ENCODE data around the gene PPDPF. TPM values are rescaled to one million over a fixed set of nuclear protein-coding genes. Genes with fewer than 3 reads are reported as not detected.
A peak's percentile ranks its signal among the peaks of the same experiment; 100 is the strongest.

PPDPF gene
- total RNA-seq, 1 experiment from 2014 or later = 243 TPM

DNA sequence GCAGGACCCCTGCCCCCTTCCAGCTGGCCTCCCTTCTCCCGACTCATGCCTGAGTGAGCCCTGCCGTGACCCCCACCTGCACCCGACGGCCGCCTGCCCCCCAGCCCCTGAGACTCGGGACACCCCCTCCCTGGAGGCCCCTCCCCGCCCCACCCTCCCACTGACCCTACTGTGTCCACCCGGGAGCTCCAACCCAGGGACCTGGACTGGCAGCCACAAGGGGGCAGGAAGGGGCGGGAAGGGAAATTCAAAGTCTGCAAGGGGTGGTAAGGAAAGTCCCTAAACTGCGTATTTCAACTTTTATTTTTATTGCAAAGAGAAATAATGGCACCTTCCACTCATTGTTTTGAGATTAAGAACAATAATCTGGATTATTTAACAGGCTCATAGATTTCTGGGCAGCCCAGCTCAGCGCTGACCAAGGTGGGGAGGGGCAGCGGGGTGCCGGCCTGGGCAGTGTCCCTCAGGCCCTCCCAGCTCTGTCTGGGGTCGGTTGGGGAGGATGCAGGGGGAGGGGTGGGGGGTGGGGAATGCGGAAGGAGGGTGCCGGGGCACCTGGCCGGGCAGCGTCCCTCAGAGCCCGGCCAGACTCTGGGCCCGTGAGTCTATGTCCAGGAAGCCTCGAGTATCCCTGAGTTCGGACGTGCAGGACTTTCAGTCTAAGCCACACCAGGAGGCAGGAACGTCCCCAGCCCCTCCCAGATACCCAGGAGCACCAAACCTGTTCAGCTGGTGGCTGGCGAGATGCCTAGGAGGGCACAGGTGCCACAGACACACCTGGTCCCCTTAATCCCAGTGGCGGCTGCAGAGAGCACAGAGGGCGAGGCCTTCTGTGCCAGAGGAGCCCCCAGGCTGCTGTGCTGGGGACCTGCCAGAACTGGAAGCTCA is 17.9 kb downstream of the PPDPF start:
- Histone ChIP-seq H2AFZ (no peak overlapping the region), H3F3A (ENCODE audit: insufficient read depth, low read depth) (peaks cover 27% of the 10 kb centered on the region; the same call in 1 of the 2 replicates), H3K36me3 (ENCODE audit: low read depth) (no peaks in the 10 kb centered on the region), H4K20me1 (ENCODE audit: insufficient read depth) (no peaks in the 10 kb centered on the region), H3K9me2 (ENCODE audit: insufficient read depth) (no peaks in the 10 kb centered on the region), H3K79me2 (ENCODE audit: low read depth) (peaks cover 6% of the 10 kb centered on the region; the same call in 1 of the 2 replicates), H3K4me2 (peak overlapping the region; percentile 97), H3K4me1 (replicated peaks; ENCODE audit: insufficient read depth) (peaks cover 59% of the 10 kb centered on the region), H3K27ac (peak overlapping the region; percentile 90), H3K9me3 (ENCODE audit: insufficient read depth, low read depth) (no peaks in the 10 kb centered on the region), H3K27me3 (ENCODE audit: insufficient read depth, low read depth) (no peaks in the 10 kb centered on the region), H3K4me3 (peak overlapping the region; percentile 66)
- no TSS peak for BruUV-seq (replicated peaks)
- DNase-seq = peak; percentile 97 to 98
- TF ChIP-seq EZH2 (IDR thresholded peaks at IDR 0.05; ENCODE audit: low read depth) (no peak), CTCF (conservative IDR thresholded peaks at IDR 0.05) (peak; percentile 67; the same call in 1 of the 2 replicates)
- POLR2A ChIA-PET (ENCODE audit: unreplicated experiment) = interaction anchor here (0.5 to 1.8 kb wide), 10 partner anchors 13 to 1179 kb away, joined by 3 to 36 read pairs (median 4); partner anchors contain the start of genes DNAJC5, PPDPF and TPD52L2
- intact Hi-C loops (cut with micrococcal nuclease; ENCODE audit: unreplicated experiment) = loop anchor here (1.0 to 5.0 kb wide), 11 partner anchors 15 to 582 kb away; partner anchors contain the start of genes ARFRP1 and UCKL1
- CTCF ChIA-PET = interaction anchor here (0.6 to 3.0 kb wide), 24 partner anchors 14 to 581 kb away, joined by 3 to 43 read pairs (median 4); partner anchors contain the start of genes HELZ2, PRPF6, RTEL1 and SAMD10

DNA sequence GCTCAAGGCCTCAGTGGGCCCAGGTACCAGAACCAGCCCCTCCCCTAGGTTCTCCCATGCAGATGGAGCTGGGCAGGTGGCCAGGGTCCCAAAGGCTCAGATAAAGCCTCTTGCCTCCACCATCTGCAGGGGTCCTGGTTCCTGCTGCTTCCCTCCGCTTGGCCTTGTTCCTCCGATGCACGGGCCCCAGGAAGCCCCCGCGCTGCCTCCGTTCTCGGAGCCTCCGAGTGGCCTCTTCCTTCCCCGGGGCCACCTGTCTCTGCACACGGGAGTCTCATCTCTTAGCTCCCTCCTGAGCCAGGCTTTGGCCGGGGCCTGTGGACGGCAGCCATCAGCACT is 18.5 kb downstream of the PPDPF start:
- no peaks in the 10 kb centered on the region for H3K27me3 ChIP-seq (ENCODE audit: insufficient read depth, low read depth)
- H3K36me3 ChIP-seq (ENCODE audit: low read depth) = no peaks in the 10 kb centered on the region
- H3K4me1 ChIP-seq (replicated peaks; ENCODE audit: insufficient read depth) = peaks cover 59% of the 10 kb centered on the region
- H3K9me3 ChIP-seq (ENCODE audit: insufficient read depth, low read depth) = no peaks in the 10 kb centered on the region
- H3F3A ChIP-seq (ENCODE audit: insufficient read depth, low read depth) = peaks cover 29% of the 10 kb centered on the region; the same call in 1 of the 2 replicates
- no peaks in the 10 kb centered on the region for H4K20me1 ChIP-seq (ENCODE audit: insufficient read depth)
- DNase-seq = no peak
- H3K27ac ChIP-seq = peak overlapping the region; percentile 90
- no peak overlapping the region for H2AFZ ChIP-seq
- POLR2A ChIA-PET (ENCODE audit: unreplicated experiment) = interaction anchor here (0.5 to 1.1 kb wide), 4 partner anchors 18 to 501 kb away, joined by 3 to 36 read pairs (median 4); no protein-coding TSS in a partner anchor
- H3K4me3 ChIP-seq = peak overlapping the region; percentile 66; the same call in 1 of the 2 replicates
- peak overlapping the region; percentile 97 for H3K4me2 ChIP-seq
- intact Hi-C loops (cut with micrococcal nuclease; ENCODE audit: unreplicated experiment) = loop anchor here (2.0 to 5.0 kb wide), 4 partner anchors 42 to 582 kb away; partner anchors contain the start of gene ARFRP1
- H3K79me2 ChIP-seq (ENCODE audit: low read depth) = peaks cover 6% of the 10 kb centered on the region; the same call in 1 of the 2 replicates
- CTCF ChIA-PET = interaction anchor here (0.6 to 3.0 kb wide), 6 partner anchors 14 to 441 kb away, joined by 3 to 43 read pairs (median 4); partner anchors contain the start of genes PRPF6, SAMD10 and TPD52L2
- BruUV-seq (replicated peaks) = no TSS peak
- no peaks in the 10 kb centered on the region for H3K9me2 ChIP-seq (ENCODE audit: insufficient read depth)
- TF ChIP-seq CTCF (conservative IDR thresholded peaks at IDR 0.05) = no peak
- no peak for TF ChIP-seq EZH2 (IDR thresholded peaks at IDR 0.05; ENCODE audit: low read depth)

Measured in PC-9 (cell line).